Measurements from ENCODE around the gene TCP10L.
"Not testable (repeated sequence)": the region's sequence is repeated elsewhere in the genome, so short reads cannot be mapped to it uniquely, and the experiment has no call there.

The TCP10L gene

GRCh38 chr21:32585042-32585710, at the start of gene TCP10L:
TCP10L (minus strand) TSS chr21:32585523; CDS start chr21:32584304, 1,219 bp downstream.
- TF ChIP-seq CTCF (conservative IDR thresholded peaks at IDR 0.05), result no peak
- no peak for TF ChIP-seq ZFX (IDR thresholded peaks at IDR 0.05)

GRCh38 chr21:32626621-32627196, 41.4 kb upstream of the TCP10L start:
- TF ChIP-seq ZFX (IDR thresholded peaks at IDR 0.05), result no peak
- no peak for TF ChIP-seq CTCF (conservative IDR thresholded peaks at IDR 0.05)
- H3K27ac ChIP-seq, result no peak overlapping the region

More at GRCh38 chr21:32585042-32585710, at the start of gene TCP10L:
- no peak within 1 kb of the TSS for H3K27ac ChIP-seq

- H3K27ac ChIP-seq, result not testable (repeated sequence)
These were observed 32.9 kb upstream of the TCP10L start for GRCh38 chr21:32618218-32618617.

- peak overlapping the region; percentile 91 for H3K27ac ChIP-seq
- TF ChIP-seq ZFX (IDR thresholded peaks at IDR 0.05) (no peak), CTCF (conservative IDR thresholded peaks at IDR 0.05) (no peak)
These were observed 28.2 kb upstream of the TCP10L start for GRCh38 chr21:32613436-32614043.

- TF ChIP-seq CTCF (conservative IDR thresholded peaks at IDR 0.05) (no peak), ZFX (IDR thresholded peaks at IDR 0.05) (no peak)
These were observed 27.6 kb upstream of the TCP10L start for GRCh38 chr21:32612999-32613337.

GRCh38 chr21:32612075-32612998, 27.0 kb upstream of the TCP10L start, which contains the start of gene CFAP298:
CFAP298 (minus strand) TSS chr21:32612377; CDS start chr21:32612243, 134 bp downstream.
- TF ChIP-seq CTCF (conservative IDR thresholded peaks at IDR 0.05) (no peak), ZFX (IDR thresholded peaks at IDR 0.05) (peak; percentile 50; the same call in 1 of the 2 replicates)
- H3K27ac ChIP-seq, result peak within 1 kb of the TSS; percentile 91

More at GRCh38 chr21:32612999-32613337, 27.6 kb upstream of the TCP10L start:
- peak overlapping the region; percentile 91 for H3K27ac ChIP-seq

- peak overlapping the region; percentile 91 for H3K27ac ChIP-seq
- TF ChIP-seq ZFX (IDR thresholded peaks at IDR 0.05), result no peak
- TF ChIP-seq CTCF (conservative IDR thresholded peaks at IDR 0.05), result no peak
These were observed 26.2 kb upstream of the TCP10L start for GRCh38 chr21:32611471-32611997.

- H3K27ac ChIP-seq, result not testable (repeated sequence)
These were observed 25.6 kb upstream of the TCP10L start for GRCh38 chr21:32610940-32611339.
